ENCODE measurements around the gene DPP6.

The DPP6 gene

DNA sequence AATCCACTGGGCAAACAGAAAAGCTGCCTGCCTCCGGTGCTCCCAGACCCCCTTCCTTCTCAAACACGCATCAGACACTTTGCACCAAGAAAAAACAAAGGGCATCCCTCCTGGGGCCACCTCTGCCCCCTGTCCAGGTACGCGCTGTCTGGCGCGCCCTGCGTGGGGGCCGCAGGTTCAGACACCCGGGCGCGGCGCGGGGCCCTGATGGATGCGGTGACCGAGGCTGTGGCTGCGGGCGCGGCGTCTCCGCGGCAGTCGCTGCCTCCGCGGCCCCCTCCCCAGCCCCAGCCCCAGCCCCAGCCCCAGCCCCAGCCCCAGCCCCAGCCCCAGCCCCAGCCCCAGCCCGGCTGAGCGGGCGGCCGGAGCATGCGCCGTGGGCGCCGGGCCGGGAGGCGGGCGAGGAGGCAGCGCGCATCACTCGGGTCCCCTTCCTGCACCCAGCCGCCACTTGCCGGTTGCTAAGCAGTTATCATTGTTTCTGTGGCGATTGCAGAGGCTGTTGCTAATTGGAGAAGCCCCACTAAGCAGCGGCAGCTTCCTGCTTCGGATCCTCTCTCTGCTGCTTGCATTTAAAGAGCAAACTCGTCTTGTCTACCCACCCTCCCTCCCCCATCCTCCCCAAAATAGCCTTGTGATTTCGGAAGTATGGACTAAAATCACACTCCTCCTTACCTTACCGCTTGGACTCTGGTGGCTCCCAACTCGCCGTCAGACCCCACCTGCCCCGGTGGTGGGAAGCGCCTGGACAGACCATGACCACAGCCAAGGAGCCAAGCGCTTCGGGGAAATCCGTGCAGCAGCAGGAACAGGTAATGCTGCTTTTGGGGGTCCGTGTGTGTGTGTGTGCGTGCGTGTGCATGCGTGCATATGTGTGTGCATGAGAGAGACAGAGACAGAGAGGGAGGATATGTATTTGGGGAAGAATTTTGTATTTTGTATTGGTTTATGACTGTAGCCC, 252.8 kb downstream of the DPP6 start:
- Histone ChIP-seq H3K36me3 (ENCODE audit: control insufficient read depth in 2 of 2, insufficient read depth in 2 of 2, low read length in 2 of 2) (no peaks in the 10 kb centered on the region), H3K4me3 (ENCODE audit: low read length in 2 of 2) (no peak overlapping the region), H3K9me3 (ENCODE audit: control insufficient read depth in 2 of 2, low read length in 2 of 2) (no peaks in the 10 kb centered on the region), H3K9ac (ENCODE audit: low read length in 2 of 2) (no peak overlapping the region), H3K27ac (ENCODE audit: low read length) (no peak overlapping the region), H3K27me3 (ENCODE audit: control insufficient read depth in 1 of 2, insufficient read depth in 2 of 2, low read length in 2 of 2) (peaks cover 0 to 2% of the 10 kb centered on the region in 2 donors), H3K4me1 (ENCODE audit: control insufficient read depth, insufficient read depth, low read length) (no peaks in the 10 kb centered on the region)

- Histone ChIP-seq H3K27ac (ENCODE audit: low read length) (no peak overlapping the region), H3K36me3 (ENCODE audit: control insufficient read depth in 2 of 2, insufficient read depth in 2 of 2, low read length in 2 of 2) (no peaks in the 10 kb centered on the region), H3K9ac (ENCODE audit: low read length in 2 of 2) (no peak overlapping the region), H3K4me1 (ENCODE audit: control insufficient read depth, insufficient read depth, low read length) (no peaks in the 10 kb centered on the region), H3K27me3 (ENCODE audit: control insufficient read depth in 1 of 2, insufficient read depth in 2 of 2, low read length in 2 of 2) (peaks cover 0 to 2% of the 10 kb centered on the region in 2 donors), H3K4me3 (ENCODE audit: low read length in 2 of 2) (no peak overlapping the region), H3K9me3 (ENCODE audit: control insufficient read depth in 2 of 2, low read length in 2 of 2) (no peaks in the 10 kb centered on the region)
Measured at GRCh38 chr7:154306036-154306435, 253.8 kb downstream of the DPP6 start.

DNA sequence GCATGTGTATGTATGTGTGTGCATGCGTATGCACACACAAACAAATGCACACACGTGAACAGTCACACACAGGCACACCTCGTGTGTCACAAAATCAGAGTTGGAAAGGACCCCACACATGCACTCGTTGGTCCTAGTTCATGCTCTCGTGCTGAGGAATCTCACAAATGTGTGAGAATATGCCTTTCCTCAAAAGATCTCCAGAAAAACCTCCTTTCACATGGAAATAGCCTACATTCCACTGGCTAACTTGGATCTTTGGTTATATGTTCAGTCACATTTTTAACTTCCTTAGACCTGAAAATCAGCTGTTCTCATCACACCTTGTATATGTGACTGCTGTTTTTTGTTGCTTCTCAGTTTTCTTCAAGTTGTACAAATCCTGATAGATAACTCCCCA, 256.7 kb downstream of the DPP6 start:
- no peak overlapping the region for H3K9ac ChIP-seq (ENCODE audit: low read length in 2 of 2)
- H3K27me3 ChIP-seq (ENCODE audit: control insufficient read depth in 1 of 2, insufficient read depth in 2 of 2, low read length in 2 of 2) = peaks cover 0 to 2% of the 10 kb centered on the region in 2 donors
- no peak overlapping the region for H3K4me3 ChIP-seq (ENCODE audit: low read length in 2 of 2)
- no peaks in the 10 kb centered on the region for H3K9me3 ChIP-seq (ENCODE audit: control insufficient read depth in 2 of 2, low read length in 2 of 2)
- no peak overlapping the region for H3K27ac ChIP-seq (ENCODE audit: low read length)
- H3K36me3 ChIP-seq (ENCODE audit: control insufficient read depth in 2 of 2, insufficient read depth in 2 of 2, low read length in 2 of 2) = no peaks in the 10 kb centered on the region
- H3K4me1 ChIP-seq (ENCODE audit: control insufficient read depth, insufficient read depth, low read length) = no peaks in the 10 kb centered on the region

DNA sequence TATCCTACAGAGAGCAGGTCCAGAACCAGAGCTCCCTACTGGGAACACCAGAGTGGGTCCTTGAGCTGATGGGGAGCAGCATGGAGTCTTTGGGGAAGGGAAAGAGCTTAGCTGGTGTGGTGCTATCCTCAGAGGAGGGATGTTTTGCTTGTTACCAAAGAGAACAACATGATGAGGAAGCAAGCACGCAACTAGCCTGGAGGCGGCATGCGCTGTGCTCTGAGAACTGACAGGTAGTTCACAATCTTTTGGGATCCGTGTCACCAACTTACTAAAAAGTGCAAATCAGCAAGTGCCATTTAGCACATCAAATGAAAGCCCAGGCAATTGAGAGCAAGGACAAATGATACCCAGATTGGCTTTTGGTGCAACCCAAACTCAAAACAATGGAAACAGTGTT, 257.9 kb downstream of the DPP6 start:
- H3K4me3 ChIP-seq (ENCODE audit: low read length in 2 of 2) = no peak overlapping the region
- H3K9me3 ChIP-seq (ENCODE audit: control insufficient read depth in 2 of 2, low read length in 2 of 2) = no peaks in the 10 kb centered on the region
- H3K27me3 ChIP-seq (ENCODE audit: control insufficient read depth in 1 of 2, insufficient read depth in 2 of 2, low read length in 2 of 2) = no peaks in the 10 kb centered on the region
- H3K36me3 ChIP-seq (ENCODE audit: control insufficient read depth in 2 of 2, insufficient read depth in 2 of 2, low read length in 2 of 2) = no peaks in the 10 kb centered on the region
- H3K27ac ChIP-seq (ENCODE audit: low read length) = no peak overlapping the region
- no peaks in the 10 kb centered on the region for H3K4me1 ChIP-seq (ENCODE audit: control insufficient read depth, insufficient read depth, low read length)
- H3K9ac ChIP-seq (ENCODE audit: low read length in 2 of 2) = no peak overlapping the region

- no peak overlapping the region for H3K4me3 ChIP-seq (ENCODE audit: low read length in 2 of 2)
- no peaks in the 10 kb centered on the region for H3K36me3 ChIP-seq (ENCODE audit: control insufficient read depth in 2 of 2, insufficient read depth in 2 of 2, low read length in 2 of 2)
- H3K9me3 ChIP-seq (ENCODE audit: control insufficient read depth in 2 of 2, low read length in 2 of 2) = no peaks in the 10 kb centered on the region
- H3K9ac ChIP-seq (ENCODE audit: low read length in 2 of 2) = no peak overlapping the region
- no peaks in the 10 kb centered on the region for H3K4me1 ChIP-seq (ENCODE audit: control insufficient read depth, insufficient read depth, low read length)
- H3K27ac ChIP-seq (ENCODE audit: low read length) = no peak overlapping the region
- H3K27me3 ChIP-seq (ENCODE audit: control insufficient read depth in 1 of 2, insufficient read depth in 2 of 2, low read length in 2 of 2) = no peaks in the 10 kb centered on the region
Measured at GRCh38 chr7:154324196-154324595, 272.0 kb downstream of the DPP6 start.

DNA sequence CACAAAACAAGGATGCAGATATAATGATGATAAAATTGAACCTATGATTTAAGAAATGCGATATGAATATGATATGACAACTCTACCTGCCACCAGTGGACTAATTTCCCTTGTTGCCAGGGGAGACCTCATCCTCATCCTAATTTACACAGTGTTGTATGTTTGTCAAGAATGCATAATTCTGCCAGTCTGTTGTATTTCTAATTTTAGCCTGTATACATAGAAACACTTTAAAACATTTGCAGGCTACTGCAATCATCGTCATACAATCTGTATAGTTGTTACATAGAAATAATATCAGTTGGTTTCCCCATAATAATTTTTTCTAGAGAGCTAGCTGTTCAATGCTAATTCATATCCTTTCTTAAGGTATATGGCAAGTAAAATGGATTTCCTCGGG, 274.2 kb downstream of the DPP6 start:
- no peak overlapping the region for H3K4me3 ChIP-seq (ENCODE audit: low read length in 2 of 2)
- no peaks in the 10 kb centered on the region for H3K27me3 ChIP-seq (ENCODE audit: control insufficient read depth in 1 of 2, insufficient read depth in 2 of 2, low read length in 2 of 2)
- H3K9me3 ChIP-seq (ENCODE audit: control insufficient read depth in 2 of 2, low read length in 2 of 2) = no peaks in the 10 kb centered on the region
- no peak overlapping the region for H3K9ac ChIP-seq (ENCODE audit: low read length in 2 of 2)
- no peak overlapping the region for H3K27ac ChIP-seq (ENCODE audit: low read length)
- H3K36me3 ChIP-seq (ENCODE audit: control insufficient read depth in 2 of 2, insufficient read depth in 2 of 2, low read length in 2 of 2) = no peaks in the 10 kb centered on the region
- peaks cover 3% of the 10 kb centered on the region for H3K4me1 ChIP-seq (ENCODE audit: control insufficient read depth, insufficient read depth, low read length)

DNA sequence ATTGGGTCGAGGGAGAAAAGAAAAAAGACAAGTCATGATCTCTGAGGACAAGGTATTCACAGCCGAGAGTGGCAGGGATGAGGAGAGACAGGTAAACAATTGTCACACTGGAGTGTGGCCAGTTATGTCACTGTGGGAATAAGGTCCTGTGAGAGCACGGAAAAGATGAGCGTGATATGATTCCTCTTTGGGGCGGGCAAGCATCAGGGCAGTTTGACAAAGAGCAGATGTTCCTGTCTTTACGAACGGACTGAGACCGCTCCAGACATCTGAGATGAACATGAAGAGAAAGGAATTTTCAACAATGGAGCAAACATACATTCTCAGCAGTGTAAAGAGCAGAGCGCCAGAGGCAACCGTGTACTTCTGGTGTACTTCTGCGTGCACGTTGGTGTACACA, 278.1 kb downstream of the DPP6 start:
- Histone ChIP-seq H3K27me3 (ENCODE audit: control insufficient read depth in 1 of 2, insufficient read depth in 2 of 2, low read length in 2 of 2) (no peaks in the 10 kb centered on the region), H3K9ac (ENCODE audit: low read length in 2 of 2) (no peak overlapping the region), H3K4me3 (ENCODE audit: low read length in 2 of 2) (no peak overlapping the region), H3K4me1 (ENCODE audit: control insufficient read depth, insufficient read depth, low read length) (peaks cover 3% of the 10 kb centered on the region), H3K9me3 (ENCODE audit: control insufficient read depth in 2 of 2, low read length in 2 of 2) (no peaks in the 10 kb centered on the region), H3K36me3 (ENCODE audit: control insufficient read depth in 2 of 2, insufficient read depth in 2 of 2, low read length in 2 of 2) (no peaks in the 10 kb centered on the region), H3K27ac (ENCODE audit: low read length) (no peak overlapping the region)

GRCh38 chr7:154332811-154333580, 280.8 kb downstream of the DPP6 start:
- Histone ChIP-seq H3K27ac (ENCODE audit: low read length) (no peak overlapping the region), H3K27me3 (ENCODE audit: control insufficient read depth in 1 of 2, insufficient read depth in 2 of 2, low read length in 2 of 2) (no peaks in the 10 kb centered on the region), H3K9ac (ENCODE audit: low read length in 2 of 2) (no peak overlapping the region), H3K9me3 (ENCODE audit: control insufficient read depth in 2 of 2, low read length in 2 of 2) (no peaks in the 10 kb centered on the region), H3K36me3 (ENCODE audit: control insufficient read depth in 2 of 2, insufficient read depth in 2 of 2, low read length in 2 of 2) (no peaks in the 10 kb centered on the region), H3K4me1 (ENCODE audit: control insufficient read depth, insufficient read depth, low read length) (peaks cover 3% of the 10 kb centered on the region), H3K4me3 (ENCODE audit: low read length in 2 of 2) (no peak overlapping the region)

- Histone ChIP-seq H3K4me1 (ENCODE audit: control insufficient read depth, insufficient read depth, low read length) (no peaks in the 10 kb centered on the region), H3K27me3 (ENCODE audit: control insufficient read depth in 1 of 2, insufficient read depth in 2 of 2, low read length in 2 of 2) (no peaks in the 10 kb centered on the region), H3K36me3 (ENCODE audit: control insufficient read depth in 2 of 2, insufficient read depth in 2 of 2, low read length in 2 of 2) (no peaks in the 10 kb centered on the region), H3K4me3 (ENCODE audit: low read length in 2 of 2) (no peak overlapping the region), H3K9ac (ENCODE audit: low read length in 2 of 2) (no peak overlapping the region), H3K27ac (ENCODE audit: low read length) (no peak overlapping the region), H3K9me3 (ENCODE audit: control insufficient read depth in 2 of 2, low read length in 2 of 2) (no peaks in the 10 kb centered on the region)
Measured at GRCh38 chr7:154336295-154336694, 284.1 kb downstream of the DPP6 start.

DNA sequence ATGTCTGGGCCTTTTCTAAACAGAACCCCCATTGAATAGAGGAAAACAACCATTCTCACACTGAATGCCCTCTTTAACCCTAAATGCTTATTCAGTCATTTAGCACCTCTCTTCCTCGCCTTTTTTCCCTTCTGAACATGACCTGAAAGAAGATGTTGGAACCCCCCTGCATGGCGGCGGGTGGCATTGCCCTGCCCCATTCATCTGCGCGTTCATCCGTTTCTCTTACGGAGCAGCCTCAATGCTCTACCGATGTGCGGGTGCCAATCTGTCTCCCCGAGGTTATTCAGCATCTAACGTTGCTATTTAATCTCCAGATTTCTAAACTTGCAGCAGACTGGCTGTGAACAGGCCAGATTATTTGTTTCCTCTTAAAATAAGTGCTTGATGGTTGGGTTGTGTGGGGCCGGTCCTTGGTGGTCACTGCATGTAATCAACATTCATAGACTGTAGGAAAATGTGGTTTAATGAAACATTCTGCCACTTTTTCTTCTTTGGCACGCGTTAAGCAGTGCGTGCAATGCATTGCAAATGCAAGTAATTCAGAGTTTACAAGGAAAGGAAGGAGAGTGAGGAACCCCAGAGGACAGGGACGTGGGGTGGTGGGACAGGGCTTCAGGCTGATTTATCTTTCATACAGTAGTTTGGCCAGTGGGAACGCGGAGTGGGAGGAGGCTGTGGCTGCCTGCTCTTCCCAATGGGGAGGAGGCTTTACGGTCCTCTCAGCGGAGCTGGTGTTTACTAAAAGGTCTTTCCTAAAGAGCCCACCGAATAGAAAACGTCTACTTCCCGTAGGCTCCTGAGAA, 286.7 kb downstream of the DPP6 start:
- H3K4me1 ChIP-seq (ENCODE audit: control insufficient read depth, insufficient read depth, low read length) = no peaks in the 10 kb centered on the region
- no peak overlapping the region for H3K27ac ChIP-seq (ENCODE audit: low read length)
- no peak overlapping the region for H3K9ac ChIP-seq (ENCODE audit: low read length in 2 of 2)

More for the DNA sequence above, 286.7 kb downstream of the DPP6 start:
- Histone ChIP-seq H3K4me3 (ENCODE audit: low read length in 2 of 2) (no peak overlapping the region), H3K27me3 (ENCODE audit: control insufficient read depth in 1 of 2, insufficient read depth in 2 of 2, low read length in 2 of 2) (no peaks in the 10 kb centered on the region), H3K9me3 (ENCODE audit: control insufficient read depth in 2 of 2, low read length in 2 of 2) (peaks cover 0 to 3% of the 10 kb centered on the region in 2 donors), H3K36me3 (ENCODE audit: control insufficient read depth in 2 of 2, insufficient read depth in 2 of 2, low read length in 2 of 2) (no peaks in the 10 kb centered on the region)
